ENCODE data around the gene FGF14. TPM values are rescaled to one million over a fixed set of nuclear protein-coding genes. Genes with fewer than 3 reads are reported as not detected.

The FGF14 gene
- total RNA-seq, 1 donor from 2014 or later, result 0.23 TPM

GRCh38 chr13:101985321-101985720 is 416.5 kb downstream of the FGF14 start:
- Histone ChIP-seq H3K4me2 (ENCODE audit: low read length) (peak overlapping the region; percentile 39), H3K27me3 (ENCODE audit: insufficient read depth, low read length) (no peaks in the 10 kb centered on the region), H4K20me1 (ENCODE audit: insufficient read depth, low read length) (no peaks in the 10 kb centered on the region), H3K36me3 (ENCODE audit: insufficient read depth, low read length) (no peaks in the 10 kb centered on the region), H3K27ac (ENCODE audit: low read depth, low read length) (no peak overlapping the region), H2AFZ (ENCODE audit: low read depth, low read length) (no peak overlapping the region), H3K9ac (ENCODE audit: low read length) (no peak overlapping the region), H3K79me2 (ENCODE audit: insufficient read depth, low read length) (no peaks in the 10 kb centered on the region), H3K4me1 (ENCODE audit: insufficient read depth, low read length) (peaks cover 3% of the 10 kb centered on the region), H3K9me3 (ENCODE audit: insufficient read depth, low read depth, low read length) (no peaks in the 10 kb centered on the region), H3K4me3 (ENCODE audit: insufficient read depth, low read depth, low read length) (no peak overlapping the region)
- DNase-seq (ENCODE audit: low read depth) (peak; percentile 14), FAIRE-seq (no peak)
- TF ChIP-seq EZH2 (IDR thresholded peaks at IDR 0.05; ENCODE audit: insufficient read depth, low read length), result no peak
- TF ChIP-seq CTCF (IDR thresholded peaks at IDR 0.05; ENCODE audit: insufficient read depth, low read depth, low read length), result no peak
- H3K9me3 Mint-ChIP-seq (ENCODE audit: unreplicated experiment), result no peaks in the 10 kb centered on the region
- no peaks in the 10 kb centered on the region for H3K27me3 Mint-ChIP-seq (ENCODE audit: low read depth, unreplicated experiment)
- no peak overlapping the region for H3K4me3 Mint-ChIP-seq (ENCODE audit: unreplicated experiment)
- no peaks in the 10 kb centered on the region for H3K36me3 Mint-ChIP-seq (ENCODE audit: low read depth, unreplicated experiment)
- no peak overlapping the region for H3K27ac Mint-ChIP-seq (ENCODE audit: unreplicated experiment)
- H3K4me1 Mint-ChIP-seq (ENCODE audit: low read depth, unreplicated experiment), result peaks cover 2% of the 10 kb centered on the region

GRCh38 chr13:101982903-101983302 is 418.9 kb downstream of the FGF14 start:
- H3K4me1 Mint-ChIP-seq (ENCODE audit: low read depth, unreplicated experiment), result peaks cover 2% of the 10 kb centered on the region
- TF ChIP-seq EZH2 (IDR thresholded peaks at IDR 0.05; ENCODE audit: insufficient read depth, low read length), result no peak
- no peak for TF ChIP-seq CTCF (IDR thresholded peaks at IDR 0.05; ENCODE audit: insufficient read depth, low read depth, low read length)
- FAIRE-seq (no peak), DNase-seq (ENCODE audit: low read depth) (no peak)
- H3K4me3 Mint-ChIP-seq (ENCODE audit: unreplicated experiment), result no peak overlapping the region
- no peaks in the 10 kb centered on the region for H3K36me3 ChIP-seq (ENCODE audit: insufficient read depth, low read length)
- no peak overlapping the region for H3K4me3 ChIP-seq (ENCODE audit: insufficient read depth, low read depth, low read length)
- H3K79me2 ChIP-seq (ENCODE audit: insufficient read depth, low read length), result no peaks in the 10 kb centered on the region
- no peaks in the 10 kb centered on the region for H4K20me1 ChIP-seq (ENCODE audit: insufficient read depth, low read length)
- H3K4me2 ChIP-seq (ENCODE audit: low read length), result no peak overlapping the region
- no peak overlapping the region for H3K27ac ChIP-seq (ENCODE audit: low read depth, low read length)
- H3K27ac Mint-ChIP-seq (ENCODE audit: unreplicated experiment), result no peak overlapping the region
- no peaks in the 10 kb centered on the region for H3K9me3 Mint-ChIP-seq (ENCODE audit: unreplicated experiment)
- H3K27me3 ChIP-seq (ENCODE audit: insufficient read depth, low read length), result no peaks in the 10 kb centered on the region
- H3K9me3 ChIP-seq (ENCODE audit: insufficient read depth, low read depth, low read length), result no peaks in the 10 kb centered on the region
- no peak overlapping the region for H2AFZ ChIP-seq (ENCODE audit: low read depth, low read length)
- no peak overlapping the region for H3K9ac ChIP-seq (ENCODE audit: low read length)
- peaks cover 3% of the 10 kb centered on the region for H3K4me1 ChIP-seq (ENCODE audit: insufficient read depth, low read length)
- no peaks in the 10 kb centered on the region for H3K36me3 Mint-ChIP-seq (ENCODE audit: low read depth, unreplicated experiment)
- H3K27me3 Mint-ChIP-seq (ENCODE audit: low read depth, unreplicated experiment), result no peaks in the 10 kb centered on the region

- no peaks in the 10 kb centered on the region for H4K20me1 ChIP-seq (ENCODE audit: insufficient read depth, low read length)
- no peak overlapping the region for H3K27ac ChIP-seq (ENCODE audit: low read depth, low read length)
- no peak overlapping the region for H2AFZ ChIP-seq (ENCODE audit: low read depth, low read length)
- no peak overlapping the region for H3K9ac ChIP-seq (ENCODE audit: low read length)
- Mint-ChIP-seq H3K4me3 (ENCODE audit: unreplicated experiment) (no peak overlapping the region), H3K36me3 (ENCODE audit: low read depth, unreplicated experiment) (no peaks in the 10 kb centered on the region), H3K27ac (ENCODE audit: unreplicated experiment) (no peak overlapping the region), H3K9me3 (ENCODE audit: unreplicated experiment) (no peaks in the 10 kb centered on the region), H3K4me1 (ENCODE audit: low read depth, unreplicated experiment) (no peaks in the 10 kb centered on the region), H3K27me3 (ENCODE audit: low read depth, unreplicated experiment) (no peaks in the 10 kb centered on the region)
- no peaks in the 10 kb centered on the region for H3K4me1 ChIP-seq (ENCODE audit: insufficient read depth, low read length)
- H3K79me2 ChIP-seq (ENCODE audit: insufficient read depth, low read length), result no peaks in the 10 kb centered on the region
- H3K27me3 ChIP-seq (ENCODE audit: insufficient read depth, low read length), result no peaks in the 10 kb centered on the region
- H3K9me3 ChIP-seq (ENCODE audit: insufficient read depth, low read depth, low read length), result no peaks in the 10 kb centered on the region
- no peaks in the 10 kb centered on the region for H3K36me3 ChIP-seq (ENCODE audit: insufficient read depth, low read length)
- DNase-seq (ENCODE audit: low read depth) (no peak), FAIRE-seq (no peak)
- no peak overlapping the region for H3K4me3 ChIP-seq (ENCODE audit: insufficient read depth, low read depth, low read length)
- TF ChIP-seq CTCF (IDR thresholded peaks at IDR 0.05; ENCODE audit: insufficient read depth, low read depth, low read length) (no peak), EZH2 (IDR thresholded peaks at IDR 0.05; ENCODE audit: insufficient read depth, low read length) (no peak)
- H3K4me2 ChIP-seq (ENCODE audit: low read length), result no peak overlapping the region
These were observed 422.0 kb downstream of the FGF14 start for GRCh38 chr13:101979825-101980224.

Measured in astrocyte (in vitro differentiated cells and primary cell).